ENCODE data around the gene COQ2.
A peak's percentile ranks its signal among the peaks of the same experiment; 100 is the strongest.
"Not testable (repeated sequence)": the region's sequence is repeated elsewhere in the genome, so short reads cannot be mapped to it uniquely, and the experiment has no call there.

COQ2 gene

GRCh38 chr4:83284193-83285054 lies at the start of gene COQ2:
TSS of gene COQ2 (minus strand) at chr4:83284798. CDS start at chr4:83284764, 34 bp downstream.
- DNase-seq = peak; percentile 92 to 93

GRCh38 chr4:83331956-83332355 lies 47.4 kb upstream of the COQ2 start:
- no peak for DNase-seq

- DNase-seq = no peak
Measured at GRCh38 chr4:83329521-83330110, 45.0 kb upstream of the COQ2 start.

GRCh38 chr4:83328521-83329187 lies 44.1 kb upstream of the COQ2 start:
- no peak for DNase-seq

- no peak for DNase-seq
Measured at GRCh38 chr4:83326546-83326945, 41.9 kb upstream of the COQ2 start.

GRCh38 chr4:83325306-83325705 lies 40.7 kb upstream of the COQ2 start:
- not testable (repeated sequence) for DNase-seq

- no peak for DNase-seq
Measured at GRCh38 chr4:83323136-83323535, 38.5 kb upstream of the COQ2 start.

- no peak for DNase-seq
Measured at GRCh38 chr4:83320548-83320947, 36.0 kb upstream of the COQ2 start.

- no peak for DNase-seq
Measured at GRCh38 chr4:83318666-83319065, 34.1 kb upstream of the COQ2 start.

- DNase-seq = no peak
Measured at GRCh38 chr4:83317671-83318070, 33.1 kb upstream of the COQ2 start.

- DNase-seq = no peak
Measured at GRCh38 chr4:83316459-83317165, 32.0 kb upstream of the COQ2 start.

GRCh38 chr4:83315341-83315870 lies 30.8 kb upstream of the COQ2 start:
- no peak for DNase-seq

- DNase-seq = no peak
Measured at GRCh38 chr4:83308672-83309071, 24.1 kb upstream of the COQ2 start.

- DNase-seq = no peak
Measured at GRCh38 chr4:83307920-83308319, 23.3 kb upstream of the COQ2 start.

GRCh38 chr4:83305187-83305586 lies 20.6 kb upstream of the COQ2 start:
- DNase-seq = no peak

GRCh38 chr4:83297548-83298260 lies 13.1 kb upstream of the COQ2 start:
- DNase-seq = no peak

GRCh38 chr4:83293305-83294046 lies 8.9 kb upstream of the COQ2 start:
- no peak for DNase-seq

GRCh38 chr4:83290059-83290774 lies 5.6 kb upstream of the COQ2 start:
- not testable (repeated sequence) for DNase-seq

- not testable (repeated sequence) for DNase-seq
Measured at GRCh38 chr4:83288381-83288780, 3.8 kb upstream of the COQ2 start.

GRCh38 chr4:83285055-83285407 lies 433 bp upstream of the COQ2 start:
- no peak for DNase-seq

GRCh38 chr4:83283181-83283580 lies 1.4 kb downstream of the COQ2 start:
- DNase-seq = no peak

Measured in activated CD4-positive, alpha-beta T cell treated with anti-CD3 and anti-CD28 coated beads, Interleukin-2, amount 50 U/mL, for 4 hours (primary cell).